Suprapubic skin (tissue), 4 donors: Measurements from ENCODE around the gene LDAH.

Source experiments
- POLR2A ChIP-seq, 2 donors: fragments of 450-650 bp; IDR thresholded peaks; one replicate each; pipeline ENCODE4 v1.6.1; 2017; ENCODE audit warnings: antibody characterized with exemption in 2 of 2, mild to moderate bottlenecking in 2 of 2, moderate library complexity in 2 of 2
- POLR2AphosphoS5 ChIP-seq, 3 donors: sonication (generic); formaldehyde crosslinking; IDR thresholded peaks; one replicate each; pipeline ENCODE4 v1.6.1; 2017; ENCODE audit warnings: antibody characterized with exemption in 3 of 3
- TF ChIP-seq, protein P1 (sequence below), 2 donors: fragments of 200-600 bp in 1 of 2; fragments of 450-650 bp in 1 of 2; sonication (generic) in 1 of 2; IDR thresholded peaks; one replicate each; pipeline ENCODE4 v1.5.1; 2016 to 2019; ENCODE audit warnings: antibody characterized with exemption in 2 of 2, mild to moderate bottlenecking in 1 of 2, moderate library complexity in 1 of 2

DNA sequence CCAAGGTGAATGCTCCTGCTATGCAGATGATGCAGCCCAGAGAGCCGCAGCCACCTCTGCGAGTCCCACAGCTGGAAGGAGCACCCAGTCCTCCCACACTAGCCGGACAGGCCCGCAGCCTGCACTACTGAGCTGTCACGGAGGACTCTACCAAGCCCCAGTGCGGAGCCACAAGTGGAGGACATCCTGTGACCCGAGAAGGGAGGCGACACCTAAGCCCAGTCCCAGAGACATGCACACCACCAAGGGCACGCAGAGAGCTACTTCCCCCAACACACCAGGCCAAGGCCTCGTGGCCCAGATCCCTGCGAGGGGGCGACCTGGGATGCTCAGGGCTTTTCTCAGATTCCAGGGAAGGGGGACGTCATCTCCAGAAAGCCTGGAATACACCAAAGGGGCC is 184.9 kb downstream of the LDAH start:
- TF ChIP-seq POLR2A (IDR thresholded peaks at IDR 0.05) (no peak), POLR2AphosphoS5 (IDR thresholded peaks at IDR 0.05) (no peak)
- TF ChIP-seq, protein P1, sequence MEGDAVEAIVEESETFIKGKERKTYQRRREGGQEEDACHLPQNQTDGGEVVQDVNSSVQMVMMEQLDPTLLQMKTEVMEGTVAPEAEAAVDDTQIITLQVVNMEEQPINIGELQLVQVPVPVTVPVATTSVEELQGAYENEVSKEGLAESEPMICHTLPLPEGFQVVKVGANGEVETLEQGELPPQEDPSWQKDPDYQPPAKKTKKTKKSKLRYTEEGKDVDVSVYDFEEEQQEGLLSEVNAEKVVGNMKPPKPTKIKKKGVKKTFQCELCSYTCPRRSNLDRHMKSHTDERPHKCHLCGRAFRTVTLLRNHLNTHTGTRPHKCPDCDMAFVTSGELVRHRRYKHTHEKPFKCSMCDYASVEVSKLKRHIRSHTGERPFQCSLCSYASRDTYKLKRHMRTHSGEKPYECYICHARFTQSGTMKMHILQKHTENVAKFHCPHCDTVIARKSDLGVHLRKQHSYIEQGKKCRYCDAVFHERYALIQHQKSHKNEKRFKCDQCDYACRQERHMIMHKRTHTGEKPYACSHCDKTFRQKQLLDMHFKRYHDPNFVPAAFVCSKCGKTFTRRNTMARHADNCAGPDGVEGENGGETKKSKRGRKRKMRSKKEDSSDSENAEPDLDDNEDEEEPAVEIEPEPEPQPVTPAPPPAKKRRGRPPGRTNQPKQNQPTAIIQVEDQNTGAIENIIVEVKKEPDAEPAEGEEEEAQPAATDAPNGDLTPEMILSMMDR (IDR thresholded peaks at IDR 0.05): no peak
